DND-41 (cell line): ENCODE measurements around the gene CARD14.

Experiments used
- ATAC-seq: fragments of 200-7000 bp; cut with Tn5 transposase; 3 replicates; pipeline ENCODE4 v1.9.1; 2021; ENCODE audit warnings: low read depth; ENCODE audit not compliant: insufficient read depth
- DNase-seq: peaks from one replicate; pipeline ENCODE4 v3.0.0-alpha.2; 2020
- H2AFZ ChIP-seq: 2 replicates; pipeline ENCODE4 v1.6.0; 2012; ENCODE audit warnings: low read depth, low read length
- H3K27ac ChIP-seq: 2 replicates; pipeline ENCODE4 v1.5.1; 2012; ENCODE audit warnings: low read length, inconsistent platforms
- H3K27me3 ChIP-seq: fragments of 200-600 bp; sonication (generic); 2 replicates; pipeline ENCODE4 v1.6.0; 2012; ENCODE audit warnings: low read length, mild to moderate bottlenecking, inconsistent platforms; ENCODE audit not compliant: insufficient read depth, poor library complexity
- H3K36me3 ChIP-seq: 2 replicates; pipeline ENCODE4 v1.5.1; 2012; ENCODE audit warnings: low read length, inconsistent platforms; ENCODE audit not compliant: insufficient read depth
- H3K4me1 ChIP-seq: 2 replicates; pipeline ENCODE4 v1.5.1; 2012; ENCODE audit warnings: mild to moderate bottlenecking, low read length; ENCODE audit not compliant: insufficient read depth
- H3K4me2 ChIP-seq: 2 replicates; pipeline ENCODE4 v1.6.0; 2012; ENCODE audit warnings: mild to moderate bottlenecking, moderate library complexity, low read length, inconsistent platforms; ENCODE audit not compliant: insufficient read depth
- H3K4me3 ChIP-seq, 2 experiments: fragments of 200-600 bp in 1 of 2; shearing (Covaris generic) in 1 of 2; 2 replicates each; pipeline ENCODE4 v1.5.1; 2012 to 2016; ENCODE audit warnings: inconsistent platforms in 2 of 2, low read length in 2 of 2, mild to moderate bottlenecking in 2 of 2, low read depth in 1 of 2, moderate library complexity in 1 of 2
- H3K79me2 ChIP-seq: 2 replicates; pipeline ENCODE4 v1.6.0; 2012; ENCODE audit warnings: low read length, inconsistent platforms; ENCODE audit not compliant: insufficient read depth
- H3K9ac ChIP-seq: 2 replicates; pipeline ENCODE4 v1.6.0; 2012; ENCODE audit warnings: low read depth, mild to moderate bottlenecking, inconsistent platforms, low read length, moderate library complexity
- H3K9me3 ChIP-seq: 2 replicates; pipeline ENCODE4 v1.5.1; 2012; ENCODE audit warnings: low read length, moderate library complexity, mild to moderate bottlenecking, inconsistent platforms; ENCODE audit not compliant: insufficient read depth, severe bottlenecking
- H4K20me1 ChIP-seq: 2 replicates; pipeline ENCODE4 v1.6.0; 2012; ENCODE audit warnings: low read length; ENCODE audit not compliant: insufficient read depth
- EZH2 ChIP-seq: IDR thresholded peaks from 3 replicates; pipeline ENCODE4 v1.6.1; 2012; ENCODE audit warnings: borderline replicate concordance, low read depth, mild to moderate bottlenecking, moderate library complexity, low read length, inconsistent platforms; ENCODE audit not compliant: severe bottlenecking
- TF ChIP-seq, protein P1 (sequence below): IDR thresholded peaks from 2 replicates; pipeline ENCODE4 v1.5.1; 2012; ENCODE audit warnings: borderline replicate concordance, low read length, moderate library complexity, mild to moderate bottlenecking; ENCODE audit not compliant: poor library complexity, severe bottlenecking; ENCODE audit errors: extremely low read depth

Gene CARD14

DNA sequence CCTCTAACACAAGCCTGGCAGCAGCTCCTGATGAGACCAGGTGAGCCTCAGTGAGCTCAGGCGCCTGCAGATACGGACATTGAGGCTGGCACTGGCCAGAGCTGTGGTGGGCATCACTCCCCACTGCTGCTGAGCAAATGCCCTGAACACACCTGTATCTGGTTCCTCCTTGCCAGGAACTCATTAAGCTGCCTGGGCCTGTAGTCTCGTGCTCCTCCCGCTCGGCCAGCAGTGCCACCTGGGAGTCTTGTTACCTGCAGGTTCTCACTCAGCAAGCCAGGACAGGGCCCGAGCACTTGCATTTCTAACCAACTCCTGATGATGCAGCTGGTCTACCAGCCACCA is 36.2 kb upstream of the CARD14 start:
- H3K4me1 ChIP-seq = no peaks in the 10 kb centered on the region
- H3K4me2 ChIP-seq = no peak overlapping the region
- H3K36me3 ChIP-seq = peaks cover 57% of the 10 kb centered on the region
- TF ChIP-seq, protein P1, sequence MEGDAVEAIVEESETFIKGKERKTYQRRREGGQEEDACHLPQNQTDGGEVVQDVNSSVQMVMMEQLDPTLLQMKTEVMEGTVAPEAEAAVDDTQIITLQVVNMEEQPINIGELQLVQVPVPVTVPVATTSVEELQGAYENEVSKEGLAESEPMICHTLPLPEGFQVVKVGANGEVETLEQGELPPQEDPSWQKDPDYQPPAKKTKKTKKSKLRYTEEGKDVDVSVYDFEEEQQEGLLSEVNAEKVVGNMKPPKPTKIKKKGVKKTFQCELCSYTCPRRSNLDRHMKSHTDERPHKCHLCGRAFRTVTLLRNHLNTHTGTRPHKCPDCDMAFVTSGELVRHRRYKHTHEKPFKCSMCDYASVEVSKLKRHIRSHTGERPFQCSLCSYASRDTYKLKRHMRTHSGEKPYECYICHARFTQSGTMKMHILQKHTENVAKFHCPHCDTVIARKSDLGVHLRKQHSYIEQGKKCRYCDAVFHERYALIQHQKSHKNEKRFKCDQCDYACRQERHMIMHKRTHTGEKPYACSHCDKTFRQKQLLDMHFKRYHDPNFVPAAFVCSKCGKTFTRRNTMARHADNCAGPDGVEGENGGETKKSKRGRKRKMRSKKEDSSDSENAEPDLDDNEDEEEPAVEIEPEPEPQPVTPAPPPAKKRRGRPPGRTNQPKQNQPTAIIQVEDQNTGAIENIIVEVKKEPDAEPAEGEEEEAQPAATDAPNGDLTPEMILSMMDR = no peak
- TF ChIP-seq EZH2 = no peak
- DNase-seq = no peak
- ATAC-seq = no peak
- no peak overlapping the region for H2AFZ ChIP-seq
- H3K9me3 ChIP-seq = no peaks in the 10 kb centered on the region
- H4K20me1 ChIP-seq = peaks cover 9% of the 10 kb centered on the region
- no peak overlapping the region for H3K4me3 ChIP-seq
- H3K79me2 ChIP-seq = no peaks in the 10 kb centered on the region
- no peak overlapping the region for H3K9ac ChIP-seq
- H3K27ac ChIP-seq = no peak overlapping the region
- no peaks in the 10 kb centered on the region for H3K27me3 ChIP-seq

DNA sequence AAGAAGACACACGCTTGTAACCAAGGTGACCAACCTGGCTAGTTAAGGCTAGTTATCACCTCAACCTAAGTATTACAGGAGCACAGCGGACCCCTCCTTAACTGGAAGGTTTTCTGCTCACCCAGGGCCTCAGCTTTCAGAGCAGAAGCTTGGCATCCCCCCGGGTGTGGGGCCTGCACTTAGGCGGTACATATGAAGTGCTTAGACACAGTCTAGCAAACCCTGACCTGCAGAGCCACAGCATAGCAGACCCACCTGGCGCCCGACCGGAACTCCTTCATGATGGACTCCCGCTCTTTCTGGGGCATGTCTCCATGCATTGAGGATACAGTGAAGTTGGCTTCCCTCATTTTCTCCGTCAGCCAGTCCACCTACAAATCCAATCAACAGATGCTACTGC is 32.7 kb upstream of the CARD14 start:
- H3K4me1 ChIP-seq = 0 out of 2 replicates have a peak, but pooled peaks cover under 1% of the 10 kb centered on the region
- no peak for DNase-seq
- peaks cover 22% of the 10 kb centered on the region for H4K20me1 ChIP-seq

DNA sequence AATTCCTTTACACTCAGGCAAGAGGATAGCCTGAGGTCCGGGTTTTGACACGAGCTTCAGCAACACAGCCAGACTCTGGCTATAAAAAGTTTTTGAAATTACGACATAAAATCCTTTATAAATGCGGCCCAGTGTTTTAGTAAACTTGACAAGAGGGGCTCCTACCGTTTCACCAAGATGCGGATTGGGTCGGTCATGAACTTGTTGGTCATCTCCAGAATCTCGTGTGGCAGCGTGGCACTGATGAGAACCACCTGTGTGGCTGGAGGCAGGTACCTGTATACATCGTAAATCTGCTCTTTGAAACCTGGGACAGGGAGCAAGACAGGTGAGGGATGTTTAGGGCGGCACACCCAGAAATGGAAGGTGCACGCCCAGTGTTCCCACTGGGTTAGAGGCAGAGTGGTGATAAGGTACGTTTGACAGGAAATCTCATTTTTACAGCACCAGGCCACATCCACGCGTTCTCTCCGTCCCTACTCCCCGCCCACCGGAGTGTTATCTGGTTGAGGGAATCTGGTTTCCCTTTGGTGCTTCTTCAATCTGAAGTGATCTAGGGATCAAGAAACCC is 30.9 kb upstream of the CARD14 start:
- Histone ChIP-seq H3K36me3 (peaks cover 99% of the 10 kb centered on the region), H3K9ac (no peak overlapping the region), H3K9me3 (no peaks in the 10 kb centered on the region), H3K79me2 (peaks cover 24% of the 10 kb centered on the region), H3K4me3 (no peak overlapping the region), H4K20me1 (peaks cover 27% of the 10 kb centered on the region), H3K4me1 (peaks cover 13% of the 10 kb centered on the region; the same call in 1 of the 2 replicates), H3K4me2 (no peak overlapping the region), H3K27ac (no peak overlapping the region), H2AFZ (no peak overlapping the region), H3K27me3 (no peaks in the 10 kb centered on the region)
- TF ChIP-seq, protein P1 = no peak
- no peak for TF ChIP-seq EZH2
- DNase-seq (no peak), ATAC-seq (no peak)

More for the DNA sequence above, 32.7 kb upstream of the CARD14 start:
- TF ChIP-seq, protein P1 = no peak
- no peak for TF ChIP-seq EZH2
- no peak for ATAC-seq
- no peak overlapping the region for H3K4me2 ChIP-seq
- no peaks in the 10 kb centered on the region for H3K9me3 ChIP-seq
- no peak overlapping the region for H3K9ac ChIP-seq
- no peaks in the 10 kb centered on the region for H3K27me3 ChIP-seq
- H3K36me3 ChIP-seq = peaks cover 92% of the 10 kb centered on the region
- no peak overlapping the region for H3K27ac ChIP-seq
- H3K79me2 ChIP-seq = peaks cover 6% of the 10 kb centered on the region; the same call in 1 of the 2 replicates
- H2AFZ ChIP-seq = no peak overlapping the region
- no peak overlapping the region for H3K4me3 ChIP-seq
